Measurements from ENCODE around the gene PFKFB2. TPM values are rescaled to one million over a fixed set of nuclear protein-coding genes. Genes with fewer than 3 reads are reported as not detected.
"Not testable (repeated sequence)": the region's sequence is repeated elsewhere in the genome, so short reads cannot be mapped to it uniquely, and the experiment has no call there.

PFKFB2 gene
- total RNA-seq, 1 donor from 2014 or later = 5.1 TPM

GRCh38 chr1:207039380-207040180 is 13.5 kb upstream of the PFKFB2 start:
- TF ChIP-seq CTCF (conservative IDR thresholded peaks at IDR 0.05; ENCODE audit: low read depth, low read length) = no peak
- no peak overlapping the region for H3K4me3 ChIP-seq (ENCODE audit: low read depth, low read length)
- DNase-seq (ENCODE audit: low read depth) = no peak

- H3K4me3 ChIP-seq (ENCODE audit: low read depth, low read length) = no peak overlapping the region
- no peak for TF ChIP-seq CTCF (conservative IDR thresholded peaks at IDR 0.05; ENCODE audit: low read depth, low read length)
- DNase-seq (ENCODE audit: low read depth) = no peak
Measured at GRCh38 chr1:207040181-207040533, 12.9 kb upstream of the PFKFB2 start.

- H3K4me3 ChIP-seq (ENCODE audit: low read depth, low read length); DNase-seq (ENCODE audit: low read depth): not testable (repeated sequence)
Measured at GRCh38 chr1:207041397-207041796, 11.7 kb upstream of the PFKFB2 start.

- H3K4me3 ChIP-seq (ENCODE audit: low read depth, low read length) = no peak overlapping the region
- TF ChIP-seq CTCF (conservative IDR thresholded peaks at IDR 0.05; ENCODE audit: low read depth, low read length) = no peak
- no peak for DNase-seq (ENCODE audit: low read depth)
Measured at GRCh38 chr1:207045453-207045852, 7.6 kb upstream of the PFKFB2 start.

GRCh38 chr1:207047505-207047904 is 5.6 kb upstream of the PFKFB2 start:
- DNase-seq (ENCODE audit: low read depth) = no peak
- no peak for TF ChIP-seq CTCF (conservative IDR thresholded peaks at IDR 0.05; ENCODE audit: low read depth, low read length)
- H3K4me3 ChIP-seq (ENCODE audit: low read depth, low read length) = no peak overlapping the region

GRCh38 chr1:207048041-207048440 is 5.0 kb upstream of the PFKFB2 start:
- DNase-seq (ENCODE audit: low read depth) = no peak
- no peak for TF ChIP-seq CTCF (conservative IDR thresholded peaks at IDR 0.05; ENCODE audit: low read depth, low read length)
- H3K4me3 ChIP-seq (ENCODE audit: low read depth, low read length) = no peak overlapping the region

GRCh38 chr1:207049054-207049453 is 4.0 kb upstream of the PFKFB2 start:
- TF ChIP-seq CTCF (conservative IDR thresholded peaks at IDR 0.05; ENCODE audit: low read depth, low read length) = no peak
- DNase-seq (ENCODE audit: low read depth) = no peak
- peak overlapping the region; percentile 96 for H3K4me3 ChIP-seq (ENCODE audit: low read depth, low read length)
